ENCODE results near the gene PARVB. TPM values are rescaled to one million over a fixed set of nuclear protein-coding genes. Genes with fewer than 3 reads are reported as not detected.

Gene PARVB
- total and polyA plus RNA-seq, 2 donors (not counting 1 experiment from before 2014, with no cell fraction given), result 12.1 to 47.3 TPM

DNA sequence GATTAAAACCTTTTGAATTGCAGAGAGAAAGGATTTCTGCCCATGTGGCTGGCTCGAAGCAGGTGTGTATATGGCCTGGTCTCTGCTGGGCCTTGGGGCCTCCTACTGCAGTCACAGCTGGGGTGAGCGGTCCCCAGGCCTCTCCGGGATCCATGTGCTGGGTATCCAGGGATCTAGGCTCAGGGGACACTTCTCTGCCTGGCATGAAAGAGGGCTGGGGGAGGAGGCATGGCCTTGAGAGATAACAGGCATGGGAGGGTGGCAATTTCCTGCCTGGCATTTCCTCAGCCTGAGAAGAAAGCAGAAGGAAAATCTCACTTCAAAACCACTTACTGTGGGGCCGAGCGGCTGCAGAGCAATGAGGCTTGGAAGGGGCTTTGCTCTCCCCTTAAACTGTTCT, 136.3 kb downstream of the PARVB start:
- Histone ChIP-seq H3K27me3 (ENCODE audit: control insufficient read depth, insufficient read depth, low read length) (no peaks in the 10 kb centered on the region), H3K9ac (ENCODE audit: insufficient read depth, low read length) (no peak overlapping the region), H3K27ac (ENCODE audit: insufficient read depth, low read length) (no peak overlapping the region), H3K9me3 (ENCODE audit: control insufficient read depth, insufficient read depth, low read depth, low read length) (no peaks in the 10 kb centered on the region), H3K4me2 (ENCODE audit: extremely low read depth, insufficient read depth, low read length) (no peak overlapping the region), H3K4me3 (replicated peaks in 1 of 4; ENCODE audit: control extremely low read depth in 1 of 4, insufficient read depth in 1 of 4, low read depth in 3 of 4, low read length in 4 of 4) (no peak overlapping the region), H4K20me1 (ENCODE audit: control insufficient read depth, extremely low read depth, insufficient read depth, low read length) (no peaks in the 10 kb centered on the region), H3K4me1 (ENCODE audit: control insufficient read depth, extremely low read depth, insufficient read depth, low read length) (no peaks in the 10 kb centered on the region), H2AFZ (ENCODE audit: low read length) (no peak overlapping the region), H3K36me3 (ENCODE audit: control insufficient read depth, insufficient read depth, low read length) (no peaks in the 10 kb centered on the region), H3K79me2 (ENCODE audit: control insufficient read depth, insufficient read depth, low read length) (no peaks in the 10 kb centered on the region)
- DNase-seq (ENCODE audit: low read depth in 2 of 2), result no peak
- TF ChIP-seq EZH2 (IDR thresholded peaks at IDR 0.05; ENCODE audit: low read length, missing control alignments), result no peak
- TF ChIP-seq, protein P1, sequence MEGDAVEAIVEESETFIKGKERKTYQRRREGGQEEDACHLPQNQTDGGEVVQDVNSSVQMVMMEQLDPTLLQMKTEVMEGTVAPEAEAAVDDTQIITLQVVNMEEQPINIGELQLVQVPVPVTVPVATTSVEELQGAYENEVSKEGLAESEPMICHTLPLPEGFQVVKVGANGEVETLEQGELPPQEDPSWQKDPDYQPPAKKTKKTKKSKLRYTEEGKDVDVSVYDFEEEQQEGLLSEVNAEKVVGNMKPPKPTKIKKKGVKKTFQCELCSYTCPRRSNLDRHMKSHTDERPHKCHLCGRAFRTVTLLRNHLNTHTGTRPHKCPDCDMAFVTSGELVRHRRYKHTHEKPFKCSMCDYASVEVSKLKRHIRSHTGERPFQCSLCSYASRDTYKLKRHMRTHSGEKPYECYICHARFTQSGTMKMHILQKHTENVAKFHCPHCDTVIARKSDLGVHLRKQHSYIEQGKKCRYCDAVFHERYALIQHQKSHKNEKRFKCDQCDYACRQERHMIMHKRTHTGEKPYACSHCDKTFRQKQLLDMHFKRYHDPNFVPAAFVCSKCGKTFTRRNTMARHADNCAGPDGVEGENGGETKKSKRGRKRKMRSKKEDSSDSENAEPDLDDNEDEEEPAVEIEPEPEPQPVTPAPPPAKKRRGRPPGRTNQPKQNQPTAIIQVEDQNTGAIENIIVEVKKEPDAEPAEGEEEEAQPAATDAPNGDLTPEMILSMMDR (conservative IDR thresholded peaks at IDR 0.05 in 1 of 2, IDR thresholded peaks at IDR 0.05 in 1 of 2; ENCODE audit: low read depth in 1 of 2, low read length in 2 of 2), result no peak

DNA sequence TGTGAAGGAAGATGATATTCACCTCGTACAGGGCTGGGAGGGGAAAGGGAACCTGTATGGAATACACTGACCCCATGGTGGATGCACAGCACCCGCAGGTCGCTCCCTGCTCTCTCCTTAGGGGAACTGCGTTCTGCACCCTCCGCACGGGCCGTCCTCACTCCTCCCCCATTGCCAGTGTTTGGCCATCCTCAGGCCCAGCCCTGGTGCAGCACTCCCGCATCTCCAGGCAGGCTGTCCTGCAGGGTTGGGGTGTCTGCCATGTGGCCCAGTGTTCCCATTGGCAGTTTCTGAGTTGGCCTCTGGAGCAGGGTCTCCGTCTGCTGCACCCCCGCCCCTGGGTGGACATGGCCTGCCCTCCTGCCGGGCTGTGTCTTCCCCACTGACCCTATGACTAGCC, 137.6 kb downstream of the PARVB start:
- H3K79me2 ChIP-seq (ENCODE audit: control insufficient read depth, insufficient read depth, low read length), result no peaks in the 10 kb centered on the region
- no peaks in the 10 kb centered on the region for H3K36me3 ChIP-seq (ENCODE audit: control insufficient read depth, insufficient read depth, low read length)
- H3K27me3 ChIP-seq (ENCODE audit: control insufficient read depth, insufficient read depth, low read length), result no peaks in the 10 kb centered on the region
- TF ChIP-seq, protein P1 (conservative IDR thresholded peaks at IDR 0.05 in 1 of 2, IDR thresholded peaks at IDR 0.05 in 1 of 2; ENCODE audit: low read depth in 1 of 2, low read length in 2 of 2), result no peak
- no peak for TF ChIP-seq EZH2 (IDR thresholded peaks at IDR 0.05; ENCODE audit: low read length, missing control alignments)
- no peaks in the 10 kb centered on the region for H4K20me1 ChIP-seq (ENCODE audit: control insufficient read depth, extremely low read depth, insufficient read depth, low read length)
- H3K9me3 ChIP-seq (ENCODE audit: control insufficient read depth, insufficient read depth, low read depth, low read length), result no peaks in the 10 kb centered on the region
- no peak overlapping the region for H2AFZ ChIP-seq (ENCODE audit: low read length)
- no peak overlapping the region for H3K9ac ChIP-seq (ENCODE audit: insufficient read depth, low read length)
- H3K27ac ChIP-seq (ENCODE audit: insufficient read depth, low read length), result no peak overlapping the region
- H3K4me3 ChIP-seq (replicated peaks in 1 of 4; ENCODE audit: control extremely low read depth in 1 of 4, insufficient read depth in 1 of 4, low read depth in 3 of 4, low read length in 4 of 4), result no peak overlapping the region
- H3K4me2 ChIP-seq (ENCODE audit: extremely low read depth, insufficient read depth, low read length), result no peak overlapping the region
- H3K4me1 ChIP-seq (ENCODE audit: control insufficient read depth, extremely low read depth, insufficient read depth, low read length), result no peaks in the 10 kb centered on the region
- no peak for DNase-seq (ENCODE audit: low read depth in 2 of 2)

DNA sequence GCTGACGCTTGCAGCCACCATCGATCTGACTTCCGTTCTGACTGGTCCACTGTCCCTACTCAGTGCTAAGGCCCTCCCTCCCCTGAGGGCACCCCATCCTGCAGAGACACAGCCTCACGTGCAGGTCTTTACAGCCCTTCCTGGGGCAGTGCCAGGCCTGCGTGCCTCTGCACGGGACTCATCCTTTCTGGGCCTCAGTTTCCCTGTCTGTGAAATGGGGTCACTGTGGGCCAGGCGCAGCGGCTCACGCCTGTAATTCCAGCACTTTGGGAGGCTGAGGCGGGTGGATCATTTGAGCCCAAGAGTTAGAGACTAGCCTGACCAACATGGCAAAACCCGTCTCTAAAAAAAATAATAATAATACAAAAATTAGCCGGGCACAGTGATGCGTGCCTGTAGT, 138.9 kb downstream of the PARVB start:
- Histone ChIP-seq H2AFZ (ENCODE audit: low read length) (no peak overlapping the region), H3K4me3 (replicated peaks in 1 of 4; ENCODE audit: control extremely low read depth in 1 of 4, insufficient read depth in 1 of 4, low read depth in 3 of 4, low read length in 4 of 4) (no peak overlapping the region), H4K20me1 (ENCODE audit: control insufficient read depth, extremely low read depth, insufficient read depth, low read length) (no peaks in the 10 kb centered on the region), H3K9me3 (ENCODE audit: control insufficient read depth, insufficient read depth, low read depth, low read length) (no peaks in the 10 kb centered on the region), H3K27ac (ENCODE audit: insufficient read depth, low read length) (no peak overlapping the region), H3K79me2 (ENCODE audit: control insufficient read depth, insufficient read depth, low read length) (no peaks in the 10 kb centered on the region), H3K4me2 (ENCODE audit: extremely low read depth, insufficient read depth, low read length) (no peak overlapping the region), H3K27me3 (ENCODE audit: control insufficient read depth, insufficient read depth, low read length) (no peaks in the 10 kb centered on the region), H3K9ac (ENCODE audit: insufficient read depth, low read length) (no peak overlapping the region), H3K4me1 (ENCODE audit: control insufficient read depth, extremely low read depth, insufficient read depth, low read length) (no peaks in the 10 kb centered on the region), H3K36me3 (ENCODE audit: control insufficient read depth, insufficient read depth, low read length) (no peaks in the 10 kb centered on the region)
- no peak for DNase-seq (ENCODE audit: low read depth in 2 of 2)
- TF ChIP-seq EZH2 (IDR thresholded peaks at IDR 0.05; ENCODE audit: low read length, missing control alignments), result no peak
- TF ChIP-seq, protein P1 (conservative IDR thresholded peaks at IDR 0.05 in 1 of 2, IDR thresholded peaks at IDR 0.05 in 1 of 2; ENCODE audit: low read depth in 1 of 2, low read length in 2 of 2), result no peak
